Measurements from ENCODE around the gene FBXO45.
A peak's percentile ranks its signal among the peaks of the same experiment; 100 is the strongest.
"Not testable (repeated sequence)": the region's sequence is repeated elsewhere in the genome, so short reads cannot be mapped to it uniquely, and the experiment has no call there.

Gene FBXO45

GRCh38 chr3:196611761-196612483 lies 43.5 kb downstream of the FBXO45 start:
- DNase-seq (ENCODE audit: extremely low spot score, insufficient read length, low read depth) (no peak), FAIRE-seq (no peak)

GRCh38 chr3:196615234-196615633 lies 46.8 kb downstream of the FBXO45 start:
- not testable (repeated sequence) for FAIRE-seq; DNase-seq (ENCODE audit: extremely low spot score, insufficient read length, low read depth)

GRCh38 chr3:196617256-196617655 lies 48.8 kb downstream of the FBXO45 start:
- DNase-seq (ENCODE audit: extremely low spot score, insufficient read length, low read depth), result no peak
- no peak for FAIRE-seq

- no peak for DNase-seq (ENCODE audit: extremely low spot score, insufficient read length, low read depth)
- no peak for FAIRE-seq
Observed at GRCh38 chr3:196619223-196619622, 50.8 kb downstream of the FBXO45 start.

GRCh38 chr3:196619627-196620026 lies 51.2 kb downstream of the FBXO45 start:
- not testable (repeated sequence) for DNase-seq (ENCODE audit: extremely low spot score, insufficient read length, low read depth); FAIRE-seq

GRCh38 chr3:196620161-196620604 lies 51.7 kb downstream of the FBXO45 start:
- FAIRE-seq (peak; percentile 87), DNase-seq (ENCODE audit: extremely low spot score, insufficient read length, low read depth) (no peak)

GRCh38 chr3:196620684-196621083 lies 52.2 kb downstream of the FBXO45 start:
- FAIRE-seq (no peak), DNase-seq (ENCODE audit: extremely low spot score, insufficient read length, low read depth) (no peak)

- no peak for DNase-seq (ENCODE audit: extremely low spot score, insufficient read length, low read depth)
- FAIRE-seq, result no peak
Observed at GRCh38 chr3:196621611-196622010, 53.2 kb downstream of the FBXO45 start.

- FAIRE-seq (peak; percentile 70), DNase-seq (ENCODE audit: extremely low spot score, insufficient read length, low read depth) (no peak)
Observed at GRCh38 chr3:196624067-196624790, 55.8 kb downstream of the FBXO45 start.

GRCh38 chr3:196624907-196625306 lies 56.4 kb downstream of the FBXO45 start:
- DNase-seq (ENCODE audit: extremely low spot score, insufficient read length, low read depth) (no peak), FAIRE-seq (no peak)

- DNase-seq (ENCODE audit: extremely low spot score, insufficient read length, low read depth), result no peak
- FAIRE-seq, result no peak
Observed at GRCh38 chr3:196625331-196625730, 56.9 kb downstream of the FBXO45 start.

GRCh38 chr3:196627918-196628231 lies 59.4 kb downstream of the FBXO45 start:
- DNase-seq (ENCODE audit: extremely low spot score, insufficient read length, low read depth), result no peak
- FAIRE-seq, result no peak

GRCh38 chr3:196629228-196629627 lies 60.8 kb downstream of the FBXO45 start:
- DNase-seq (ENCODE audit: extremely low spot score, insufficient read length, low read depth) (no peak), FAIRE-seq (no peak)

GRCh38 chr3:196631682-196632045 lies 63.2 kb downstream of the FBXO45 start:
- no peak for FAIRE-seq

GRCh38 chr3:196632046-196632751 lies 63.7 kb downstream of the FBXO45 start:
- DNase-seq (ENCODE audit: extremely low spot score, insufficient read length, low read depth) (no peak), FAIRE-seq (peak; percentile 84)

More at GRCh38 chr3:196631682-196632045, 63.2 kb downstream of the FBXO45 start:
- no peak for DNase-seq (ENCODE audit: extremely low spot score, insufficient read length, low read depth)

- DNase-seq (ENCODE audit: extremely low spot score, insufficient read length, low read depth) (no peak), FAIRE-seq (no peak)
Observed at GRCh38 chr3:196633555-196634151, 65.2 kb downstream of the FBXO45 start.

- DNase-seq (ENCODE audit: extremely low spot score, insufficient read length, low read depth) (no peak), FAIRE-seq (peak; percentile 56)
Observed at GRCh38 chr3:196634224-196634623, 65.8 kb downstream of the FBXO45 start.

- FAIRE-seq (no peak), DNase-seq (ENCODE audit: extremely low spot score, insufficient read length, low read depth) (no peak)
Observed at GRCh38 chr3:196634829-196635228, 66.4 kb downstream of the FBXO45 start.

- no peak for DNase-seq (ENCODE audit: extremely low spot score, insufficient read length, low read depth)
- no peak for FAIRE-seq
Observed at GRCh38 chr3:196636369-196637349, 68.2 kb downstream of the FBXO45 start.
